ENCODE measurements around the gene CFAP210.

- no peak for TF ChIP-seq GATA2 (IDR thresholded peaks at IDR 0.05; ENCODE audit: low read depth, low read length)
- no peak for TF ChIP-seq GATA3 (IDR thresholded peaks at IDR 0.05; ENCODE audit: low read depth, low read length)
Measured at GRCh38 chr2:169712791-169713227, 18.6 kb upstream of the CFAP210 start.

Data from SH-SY5Y (cell line).